Measurements from ENCODE around the gene B4GALT4.

DNA sequence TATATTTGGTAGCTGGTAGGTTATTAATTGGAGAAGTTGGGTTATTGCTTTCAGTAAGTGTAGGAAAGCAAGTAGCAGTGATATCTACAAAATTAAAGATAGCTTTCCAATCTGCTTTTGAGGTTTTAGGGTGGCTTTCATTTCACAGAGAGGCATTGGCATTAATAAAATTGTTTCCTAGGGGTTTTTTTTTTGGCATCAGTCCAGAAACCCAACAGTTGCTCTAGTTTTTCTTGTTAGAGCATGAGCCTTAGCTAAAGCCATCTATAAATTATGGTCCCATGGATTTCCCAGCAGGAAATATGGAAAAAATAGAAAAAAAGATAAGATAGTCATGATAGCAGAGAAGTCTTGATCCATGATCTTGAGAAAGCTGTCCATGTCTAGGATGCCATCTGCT lies 3.0 kb upstream of the B4GALT4 start:
- TF ChIP-seq CTCF (IDR thresholded peaks at IDR 0.05), result no peak
- no peak for TF ChIP-seq POLR2A (IDR thresholded peaks at IDR 0.05)

Data from tibial nerve (tissue), 3 donors.